HepG2 (cell line): ENCODE data around the gene DDX49. TPM values are rescaled to one million over a fixed set of nuclear protein-coding genes. Genes with fewer than 3 reads are reported as not detected.

ENCODE experiments used
- ARID3A ChIP-seq: IDR thresholded peaks from 2 replicates; pipeline ENCODE4 v1.6.1; 2012; ENCODE audit warnings: low read depth, low read length, improper control_type of control experiment
- ATF2 ChIP-seq: sonication (generic); formaldehyde crosslinking; IDR thresholded peaks from 2 replicates; pipeline ENCODE4 v1.4.0; 2020; ENCODE audit warnings: missing genetic modification reagents
- BCL6 ChIP-seq: IDR thresholded peaks from 2 replicates; pipeline ENCODE4 v1.6.1; 2016; ENCODE audit warnings: missing genetic modification reagents, missing compliant biosample characterization
- CCDC6 ChIP-seq: sonication (generic); formaldehyde crosslinking; IDR thresholded peaks from 2 replicates; pipeline ENCODE4 v1.8.1; 2022; ENCODE audit warnings: mild to moderate bottlenecking, missing genetic modification reagents, moderate library complexity
- FOSL2 ChIP-seq: sonication (generic); formaldehyde crosslinking; IDR thresholded peaks from 2 replicates; pipeline ENCODE4 v1.4.0; 2020; ENCODE audit warnings: missing genetic modification reagents
- MYNN ChIP-seq: sonication (generic); formaldehyde crosslinking; IDR thresholded peaks from 2 replicates; pipeline ENCODE4 v1.4.0; 2020; ENCODE audit warnings: mild to moderate bottlenecking, low read depth, missing genetic modification reagents
- NFIB ChIP-seq: sonication (generic); formaldehyde crosslinking; IDR thresholded peaks from 2 replicates; pipeline ENCODE4 v1.9.0; 2021; ENCODE audit warnings: missing genetic modification reagents, mild to moderate bottlenecking, borderline replicate concordance
- NFKBIZ ChIP-seq: IDR thresholded peaks from 2 replicates; pipeline ENCODE4 v1.6.1; 2018; ENCODE audit warnings: missing genetic modification reagents, missing compliant biosample characterization
- NONO ChIP-seq, 2 experiments: fragments of 450-650 bp in 1 of 2; sonication (generic) in 1 of 2; formaldehyde crosslinking in 1 of 2; IDR thresholded peaks in 1 of 2; conservative IDR thresholded peaks in 1 of 2; 2 replicates each; pipeline versions ENCODE4 v1.6.1 to v1.8.0; 2017 to 2022; ENCODE audit warnings: mild to moderate bottlenecking in 1 of 2, missing genetic modification reagents in 1 of 2, moderate library complexity in 1 of 2
- REPIN1 ChIP-seq: sonication (generic); formaldehyde crosslinking; IDR thresholded peaks from 2 replicates; pipeline ENCODE4 v1.8.0; 2022; ENCODE audit warnings: missing genetic modification reagents, low read depth, mild to moderate bottlenecking, borderline replicate concordance
- SRSF1 ChIP-seq: fragments of 200-400 bp; formaldehyde crosslinking; optimal IDR thresholded peaks from 2 replicates; pipeline ENCODE3; 2017; ENCODE audit warnings: mild to moderate bottlenecking, low read depth, low read length, moderate library complexity
- STAT5B ChIP-seq: sonication (generic); formaldehyde crosslinking; IDR thresholded peaks from 2 replicates; pipeline ENCODE4 v1.4.0; 2020; ENCODE audit warnings: missing genetic modification reagents
- TEAD3 ChIP-seq: optimal IDR thresholded peaks from 2 replicates; pipeline ENCODE3; 2016; ENCODE audit warnings: borderline replicate concordance
- THAP11 ChIP-seq: IDR thresholded peaks from 2 replicates; pipeline ENCODE4 v1.6.1; 2016; ENCODE audit warnings: missing biosample characterization, missing genetic modification reagents
- ZNF225 ChIP-seq: sonication (generic); formaldehyde crosslinking; IDR thresholded peaks from 2 replicates; pipeline ENCODE4 v1.4.0; 2020; ENCODE audit warnings: mild to moderate bottlenecking, missing genetic modification reagents
- ZNF598 ChIP-seq: sonication (generic); formaldehyde crosslinking; IDR thresholded peaks from 2 replicates; pipeline ENCODE4 v1.5.1; 2020; ENCODE audit warnings: mild to moderate bottlenecking, missing genetic modification reagents, borderline replicate concordance
- ZNF614 ChIP-seq: IDR thresholded peaks from 2 replicates; pipeline ENCODE4 v1.6.1; 2018; ENCODE audit warnings: missing biosample characterization, missing genetic modification reagents, inconsistent platforms, borderline replicate concordance
- ZNF687 ChIP-seq: sonication (generic); formaldehyde crosslinking; IDR thresholded peaks from 2 replicates; pipeline ENCODE4 v1.5.1; 2020; ENCODE audit warnings: mild to moderate bottlenecking, missing genetic modification reagents, moderate library complexity
- polyA plus RNA-seq, 8 experiments: library from polyadenylated mRNA; depleted of rRNA in 3 of 8; stranded (reverse) in 7 of 8; unstranded in 1 of 8; fragments of >200 nt; fragmentation: Illumina TruSeq in 4 of 8; extraction: Trizol in 4 of 8; gene quantifications; 2 replicates each; pipeline versions ENCODE4 v1.2.1 to v1.2.3, GENCODE V29; 2011 to 2016; ENCODE audit warnings: low read depth in 4 of 8, missing spikeins in 1 of 8, mixed read lengths in 1 of 8; ENCODE audit not compliant: insufficient read depth in 1 of 8
- total RNA-seq, 5 experiments: library from RNA; depleted of rRNA; stranded (reverse); fragments of >200 nt; fragmentation: Illumina TruSeq; extraction: Trizol; gene quantifications; 2 replicates each; pipeline ENCODE4 v1.2.3, GENCODE V29; 2016; ENCODE audit warnings: low read depth in 1 of 5

DDX49 gene
- total and polyA plus RNA-seq, 2 of the 13 experiments (the other 11 are each of a cell fraction or from before 2014, with no cell fraction given): 27.0 to 46.2 TPM

GRCh38 chr19:18895038-18895823 lies 24.3 kb upstream of the DDX49 start (continued):
- TF ChIP-seq SRSF1: peak; percentile 21
- TF ChIP-seq ARID3A: no peak
- TF ChIP-seq CCDC6 (CRISPR knock-in tag): 0 out of 2 replicates have a peak, but pooled peaks have one; percentile 25
- TF ChIP-seq STAT5B: no peak
- 0 out of 2 replicates have a peak, but pooled peaks have one; percentile 88 for TF ChIP-seq ZNF598
- peak; percentile 32; the same call in 1 of the 2 replicates for TF ChIP-seq REPIN1 (CRISPR knock-in tag)
- TF ChIP-seq MYNN (CRISPR knock-in tag): 0 out of 2 replicates have a peak, but pooled peaks have one; percentile 35
- peak; percentile 61 for TF ChIP-seq TEAD3
- TF ChIP-seq NFIB (CRISPR knock-in tag): no peak
- no peak for TF ChIP-seq ZNF225
- TF ChIP-seq THAP11: peak; percentile 59; the same call in 1 of the 2 replicates
- TF ChIP-seq ZNF687 (CRISPR knock-in tag): peak; percentile 93
- peak; percentile 26; the same call in 1 of the 2 replicates for TF ChIP-seq BCL6 (CRISPR knock-in tag)
- 0 out of 2 replicates have a peak, but pooled peaks have one; percentile 23 for TF ChIP-seq FOSL2 (CRISPR knock-in tag)
- peak; percentile 65; the same call in 1 of the 2 replicates for TF ChIP-seq ZNF614 (CRISPR knock-in tag)
- peak; percentile 32; the same call in 1 of the 2 replicates for TF ChIP-seq ATF2
- no peak for TF ChIP-seq NFKBIZ (CRISPR knock-in tag)
- TF ChIP-seq NONO (IDR thresholded peaks at IDR 0.05): no peak
- TF ChIP-seq NONO (CRISPR knock-in tag; conservative IDR thresholded peaks at IDR 0.05): peak; percentile 78
